Activated CD4-positive, alpha-beta T cell treated with anti-CD3 and anti-CD28 coated beads, Interleukin-2, amount 50 U/mL, for 4 hours (primary cell): ENCODE results near the gene MAP3K2.
"Not testable (repeated sequence)": the region's sequence is repeated elsewhere in the genome, so short reads cannot be mapped to it uniquely, and the experiment has no call there.

Source experiments
- DNase-seq, 2 experiments: peaks; one replicate each; pipeline ENCODE4 v3.0.0-alpha.2; 2020

Gene MAP3K2

GRCh38 chr2:127421116-127421800 is 33.5 kb upstream of the MAP3K2 start:
- DNase-seq: no peak

- DNase-seq: no peak
Observed at GRCh38 chr2:127420039-127420864, 32.5 kb upstream of the MAP3K2 start.

GRCh38 chr2:127419448-127420038 is 31.8 kb upstream of the MAP3K2 start:
- no peak for DNase-seq

- DNase-seq: no peak
Observed at GRCh38 chr2:127419112-127419430, 31.3 kb upstream of the MAP3K2 start.

GRCh38 chr2:127418300-127419111 is 30.7 kb upstream of the MAP3K2 start, which contains the start of gene PROC:
Gene PROC (plus strand): TSS chr2:127418427. CDS start chr2:127419943, 1,516 bp downstream.
- DNase-seq: no peak

GRCh38 chr2:127417406-127417805 is 29.6 kb upstream of the MAP3K2 start:
- no peak for DNase-seq

GRCh38 chr2:127416506-127417001 is 28.8 kb upstream of the MAP3K2 start:
- DNase-seq: no peak

- peak; percentile 82 to 84 for DNase-seq
Observed at GRCh38 chr2:127415593-127416505, 28.1 kb upstream of the MAP3K2 start.

- no peak for DNase-seq
Observed at GRCh38 chr2:127414638-127415592, 27.1 kb upstream of the MAP3K2 start.

GRCh38 chr2:127413782-127414637 is 26.2 kb upstream of the MAP3K2 start:
- no peak for DNase-seq

- no peak for DNase-seq
Observed at GRCh38 chr2:127413200-127413599, 25.4 kb upstream of the MAP3K2 start.

GRCh38 chr2:127411653-127412369 is 24.0 kb upstream of the MAP3K2 start:
- no peak for DNase-seq

- no peak for DNase-seq
Observed at GRCh38 chr2:127410871-127411652, 23.3 kb upstream of the MAP3K2 start.

GRCh38 chr2:127409716-127410115 is 21.9 kb upstream of the MAP3K2 start:
- not testable (repeated sequence) for DNase-seq

GRCh38 chr2:127408807-127409099 is 21.0 kb upstream of the MAP3K2 start:
- no peak for DNase-seq

GRCh38 chr2:127408004-127408806 is 20.4 kb upstream of the MAP3K2 start:
- peak; percentile 88 to 92 for DNase-seq

- DNase-seq: no peak
Observed at GRCh38 chr2:127407661-127408003, 19.9 kb upstream of the MAP3K2 start.
